Fibroblast of lung (primary cell): Measurements from ENCODE around the gene MAGEA2B. TPM values are rescaled to one million over a fixed set of nuclear protein-coding genes. Genes with fewer than 3 reads are reported as not detected.
"Not testable (repeated sequence)": the region's sequence is repeated elsewhere in the genome, so short reads cannot be mapped to it uniquely, and the experiment has no call there.

Source experiments
- DNase-seq, 2 donors: peaks; one replicate each; pipeline versions ENCODE4 v3.0.0 to v3.0.0-alpha.2; 2010; ENCODE audit warnings: low read depth in 2 of 2
- H2AFZ ChIP-seq: 2 replicates; pipeline ENCODE4 v1.5.1; 2012; ENCODE audit warnings: low read length, control low read depth, inconsistent platforms
- H3K27ac ChIP-seq: 2 replicates; pipeline ENCODE4 v1.5.1; 2011; ENCODE audit warnings: low read length, control low read depth; ENCODE audit not compliant: insufficient read depth
- H3K27me3 ChIP-seq: 2 replicates; pipeline ENCODE4 v1.5.1; 2011; ENCODE audit warnings: mild to moderate bottlenecking, low read length; ENCODE audit not compliant: control insufficient read depth, insufficient read depth
- H3K36me3 ChIP-seq: 2 replicates; pipeline ENCODE4 v1.5.1; 2011; ENCODE audit warnings: low read length; ENCODE audit not compliant: control insufficient read depth, insufficient read depth
- H3K4me1 ChIP-seq: 2 replicates; pipeline ENCODE4 v1.5.1; 2011; ENCODE audit warnings: low read length; ENCODE audit not compliant: control insufficient read depth, insufficient read depth; ENCODE audit errors: extremely low read depth
- H3K4me2 ChIP-seq: 2 replicates; pipeline ENCODE4 v1.5.1; 2011; ENCODE audit warnings: low read length, control low read depth; ENCODE audit not compliant: insufficient read depth; ENCODE audit errors: extremely low read depth
- H3K4me3 ChIP-seq, 4 experiments: fragments of 200-600 bp in 1 of 4; sonication (generic) in 1 of 4; replicated peaks in 1 of 4; 2 replicates each; pipeline ENCODE4 v1.5.1; 2011 to 2016; ENCODE audit warnings: low read length in 4 of 4, low read depth in 3 of 4, mild to moderate bottlenecking in 3 of 4, control low read depth in 2 of 4, inconsistent platforms in 1 of 4, mixed read lengths in 1 of 4; ENCODE audit not compliant: insufficient read depth in 1 of 4; ENCODE audit errors: control extremely low read depth in 1 of 4
- H3K79me2 ChIP-seq: 2 replicates; pipeline ENCODE4 v1.5.1; 2012; ENCODE audit warnings: mild to moderate bottlenecking, low read length, inconsistent platforms; ENCODE audit not compliant: control insufficient read depth, insufficient read depth
- H3K9ac ChIP-seq: 2 replicates; pipeline ENCODE4 v1.5.1; 2011; ENCODE audit warnings: mild to moderate bottlenecking, low read length, control low read depth; ENCODE audit not compliant: insufficient read depth
- H3K9me3 ChIP-seq: 2 replicates; pipeline ENCODE4 v1.5.1; 2012; ENCODE audit warnings: low read depth, low read length; ENCODE audit not compliant: control insufficient read depth, insufficient read depth
- H4K20me1 ChIP-seq: 2 replicates; pipeline ENCODE4 v1.5.1; 2011; ENCODE audit warnings: low read length; ENCODE audit not compliant: control insufficient read depth, insufficient read depth; ENCODE audit errors: extremely low read depth
- polyA plus RNA-seq, 2 donors: library from polyadenylated mRNA; depleted of rRNA in 1 of 2; stranded (reverse) in 1 of 2; unstranded in 1 of 2; fragments of >200 nt; gene quantifications; 2 replicates each; pipeline ENCODE4 v1.2.1, GENCODE V29; 2011 to 2012; ENCODE audit warnings: missing spikeins in 1 of 2
- total RNA-seq: library from RNA; depleted of rRNA; stranded (reverse); fragments of >200 nt; gene quantifications from 2 replicates; pipeline ENCODE4 v1.2.1, GENCODE V29; 2014

MAGEA2B gene
- total and polyA plus RNA-seq, 2 donors (not counting 1 experiment from before 2014, with no cell fraction given) = not detected

- H3K4me1 ChIP-seq, H3K27ac ChIP-seq, H4K20me1 ChIP-seq, H3K36me3 ChIP-seq, H3K4me3 ChIP-seq, H3K4me2 ChIP-seq, H3K79me2 ChIP-seq, DNase-seq, H3K9me3 ChIP-seq, H3K9ac ChIP-seq, H2AFZ ChIP-seq, H3K27me3 ChIP-seq: not testable (repeated sequence)
Observed at GRCh38 chrX:152758918-152759317, 44.5 kb downstream of the MAGEA2B start, which contains the start of gene CSAG3. Gene CSAG3, plus strand, starts transcription at chrX:152759218.

- not testable (repeated sequence) for H3K9ac ChIP-seq, H4K20me1 ChIP-seq, H3K27ac ChIP-seq, H3K9me3 ChIP-seq, H3K79me2 ChIP-seq, DNase-seq, H2AFZ ChIP-seq, H3K27me3 ChIP-seq, H3K4me1 ChIP-seq, H3K36me3 ChIP-seq, H3K4me3 ChIP-seq, H3K4me2 ChIP-seq
Observed at GRCh38 chrX:152759544-152759943, 45.1 kb downstream of the MAGEA2B start.

GRCh38 chrX:152761582-152761981 lies 47.2 kb downstream of the MAGEA2B start:
- H3K27me3 ChIP-seq, H3K4me1 ChIP-seq, H3K36me3 ChIP-seq, H2AFZ ChIP-seq, H3K9ac ChIP-seq, H3K79me2 ChIP-seq, H3K4me2 ChIP-seq, H3K4me3 ChIP-seq, H3K9me3 ChIP-seq, H4K20me1 ChIP-seq, DNase-seq, H3K27ac ChIP-seq: not testable (repeated sequence)

- H3K4me2 ChIP-seq, H3K4me1 ChIP-seq, H4K20me1 ChIP-seq, H3K9ac ChIP-seq, H3K27ac ChIP-seq, H3K36me3 ChIP-seq, H3K4me3 ChIP-seq, H3K27me3 ChIP-seq, H3K79me2 ChIP-seq, H2AFZ ChIP-seq, DNase-seq, H3K9me3 ChIP-seq: not testable (repeated sequence)
Observed at GRCh38 chrX:152766562-152766961, 52.1 kb downstream of the MAGEA2B start.

Other genes starting within 250 kb of the MAGEA2B start
- under 0.01 TPM in 1 of 2 replicates, not detected in the other for gene GABRQ, start 76.7 kb upstream of the MAGEA2B start, total RNA-seq
- gene GABRQ, start 76.7 kb upstream of the MAGEA2B start, polyA plus RNA-seq = 0.02 TPM in 1 of 2 replicates, not detected in the other
- not detected in 2 replicates for gene MAGEA3, start 15.8 kb upstream of the MAGEA2B start, total RNA-seq
- gene MAGEA3, start 15.8 kb upstream of the MAGEA2B start, polyA plus RNA-seq = not detected in 2 replicates
- gene CSAG2, start 5.4 kb upstream of the MAGEA2B start, total RNA-seq = not detected in 2 replicates
- gene CSAG2, start 5.4 kb upstream of the MAGEA2B start, polyA plus RNA-seq = not detected in 2 replicates
- gene CSAG1, start 19.1 kb downstream of the MAGEA2B start, total RNA-seq = not detected in 2 replicates
- gene CSAG1, start 19.1 kb downstream of the MAGEA2B start, polyA plus RNA-seq = not detected in 2 replicates
- not detected in 2 replicates for gene MAGEA12, start 19.1 kb downstream of the MAGEA2B start, total RNA-seq
- not detected in 2 replicates for gene MAGEA12, start 19.1 kb downstream of the MAGEA2B start, polyA plus RNA-seq
- not detected in 2 replicates for gene MAGEA2, start 39.2 kb downstream of the MAGEA2B start, total RNA-seq
- gene MAGEA2, start 39.2 kb downstream of the MAGEA2B start, polyA plus RNA-seq = not detected in 2 replicates
- gene CSAG3, start 44.6 kb downstream of the MAGEA2B start, total RNA-seq = not detected in 2 replicates
- not detected in 2 replicates for gene CSAG3, start 44.6 kb downstream of the MAGEA2B start, polyA plus RNA-seq
- not detected in 2 replicates for gene MAGEA6, start 55.1 kb downstream of the MAGEA2B start, total RNA-seq
- not detected in 2 replicates for gene MAGEA6, start 55.1 kb downstream of the MAGEA2B start, polyA plus RNA-seq
- gene CETN2, start 116.1 kb downstream of the MAGEA2B start, total RNA-seq = 30.6 and 40.8 TPM in 2 replicates
- gene CETN2, start 116.1 kb downstream of the MAGEA2B start, polyA plus RNA-seq = 72.1 and 79.7 TPM in 2 replicates
- gene NSDHL, start 116.4 kb downstream of the MAGEA2B start, total RNA-seq = 16.7 and 32.2 TPM in 2 replicates
- 43.5 and 48.8 TPM in 2 replicates for gene NSDHL, start 116.4 kb downstream of the MAGEA2B start, polyA plus RNA-seq
- 0.66 and 1.0 TPM in 2 replicates for gene ZNF185, start 183.4 kb downstream of the MAGEA2B start, total RNA-seq
- gene ZNF185, start 183.4 kb downstream of the MAGEA2B start, polyA plus RNA-seq = 2.3 and 4.2 TPM in 2 replicates